Right atrium auricular region (tissue), 2 donors: ENCODE results near the gene RARS1. TPM values are rescaled to one million over a fixed set of nuclear protein-coding genes. Genes with fewer than 3 reads are reported as not detected.

Experiments used
- DNase-seq: peaks from one replicate; pipeline ENCODE4 v3.0.0-alpha.2; 2019; ENCODE audit warnings: low spot score
- H3K27ac ChIP-seq, 2 donors: fragments of 200-600 bp; sonication (generic); 1 replicate in 1 of 2; 2 replicates in 1 of 2; pipeline ENCODE4 v1.5.1; 2016 to 2019
- H3K27me3 ChIP-seq, 2 donors: fragments of 200-600 bp; sonication (generic); one replicate each; pipeline versions ENCODE4 v1.5.1 to v1.6.0; 2017 to 2019
- H3K36me3 ChIP-seq: fragments of 200-600 bp; sonication (generic); one replicate; pipeline ENCODE4 v1.5.1; 2016
- H3K4me1 ChIP-seq, 2 donors: fragments of 200-600 bp; sonication (generic); one replicate each; pipeline versions ENCODE4 v1.5.1 to v1.6.0; 2017 to 2019
- H3K4me3 ChIP-seq, 2 donors: fragments of 200-600 bp; sonication (generic); 1 replicate in 1 of 2; 2 replicates in 1 of 2; pipeline ENCODE4 v1.5.1; 2017 to 2019; ENCODE audit warnings: mild to moderate bottlenecking in 1 of 2, moderate library complexity in 1 of 2
- H3K9me3 ChIP-seq, 2 donors: fragments of 200-600 bp; sonication (generic); one replicate each; pipeline ENCODE4 v1.5.1; 2019
- CTCF ChIP-seq, 2 donors: fragments of 200-600 bp; sonication (generic); IDR thresholded peaks; one replicate each; pipeline ENCODE4 v1.5.1; 2019; ENCODE audit warnings: antibody characterized with exemption in 2 of 2
- total RNA-seq, 2 donors: library from RNA; depleted of rRNA; stranded (reverse); fragments of >200 nt; gene quantifications; one replicate each; pipeline ENCODE4 v1.1.0, GENCODE V29; 2016

RARS1 gene
- total RNA-seq, 2 donors from 2014 or later = 42.4 to 43.8 TPM

GRCh38 chr5:168481330-168481788 is 4.9 kb upstream of the RARS1 start:
- no peak for TF ChIP-seq CTCF (IDR thresholded peaks at IDR 0.05)
- no peaks in the 10 kb centered on the region for H3K9me3 ChIP-seq
- DNase-seq = no peak

GRCh38 chr5:168482361-168482760 is 3.9 kb upstream of the RARS1 start:
- Histone ChIP-seq H3K4me3 (no peak overlapping the region), H3K36me3 (no peaks in the 10 kb centered on the region), H3K27ac (no peak overlapping the region), H3K4me1 (peaks cover 0 to 7% of the 10 kb centered on the region in 2 donors), H3K9me3 (no peaks in the 10 kb centered on the region), H3K27me3 (no peaks in the 10 kb centered on the region)
- TF ChIP-seq CTCF (IDR thresholded peaks at IDR 0.05) = no peak
- DNase-seq = no peak

More at GRCh38 chr5:168481330-168481788, 4.9 kb upstream of the RARS1 start:
- Histone ChIP-seq H3K4me1 (no peaks in the 10 kb centered on the region), H3K27ac (no peak overlapping the region), H3K27me3 (no peaks in the 10 kb centered on the region), H3K36me3 (no peaks in the 10 kb centered on the region), H3K4me3 (no peak overlapping the region)

GRCh38 chr5:168489059-168489458 is 2.8 kb downstream of the RARS1 start:
- peaks cover 53% of the 10 kb centered on the region for H3K36me3 ChIP-seq
- H3K27me3 ChIP-seq = no peaks in the 10 kb centered on the region
- no peak overlapping the region for H3K27ac ChIP-seq
- no peak for TF ChIP-seq CTCF (IDR thresholded peaks at IDR 0.05)
- H3K4me3 ChIP-seq = no peak overlapping the region
- no peak for DNase-seq
- peaks cover 0 to 13% of the 10 kb centered on the region in 2 donors for H3K4me1 ChIP-seq
- no peaks in the 10 kb centered on the region for H3K9me3 ChIP-seq

- no peak overlapping the region for H3K4me3 ChIP-seq
- H3K27ac ChIP-seq = no peak overlapping the region
- TF ChIP-seq CTCF (IDR thresholded peaks at IDR 0.05) = no peak
- H3K27me3 ChIP-seq = no peaks in the 10 kb centered on the region
- H3K4me1 ChIP-seq = no peaks in the 10 kb centered on the region
- no peaks in the 10 kb centered on the region for H3K9me3 ChIP-seq
- H3K36me3 ChIP-seq = peaks cover 96% of the 10 kb centered on the region
- no peak for DNase-seq
These were observed 7.8 kb downstream of the RARS1 start for GRCh38 chr5:168494057-168494555.

GRCh38 chr5:168502563-168503237 is 16.4 kb downstream of the RARS1 start:
- no peaks in the 10 kb centered on the region for H3K9me3 ChIP-seq
- H3K4me3 ChIP-seq = no peak overlapping the region
- no peaks in the 10 kb centered on the region for H3K27me3 ChIP-seq
- H3K36me3 ChIP-seq = peaks cover 82% of the 10 kb centered on the region
- no peak overlapping the region for H3K27ac ChIP-seq
- TF ChIP-seq CTCF (IDR thresholded peaks at IDR 0.05) = no peak
- no peaks in the 10 kb centered on the region for H3K4me1 ChIP-seq
- no peak for DNase-seq
